ENCODE data around the gene MAB21L3. TPM values are rescaled to one million over a fixed set of nuclear protein-coding genes. Genes with fewer than 3 reads are reported as not detected.
A peak's percentile ranks its signal among the peaks of the same experiment; 100 is the strongest.

Gene MAB21L3
- total and polyA plus RNA-seq, 12 donors, result 0.07 TPM; not detected in 11

DNA sequence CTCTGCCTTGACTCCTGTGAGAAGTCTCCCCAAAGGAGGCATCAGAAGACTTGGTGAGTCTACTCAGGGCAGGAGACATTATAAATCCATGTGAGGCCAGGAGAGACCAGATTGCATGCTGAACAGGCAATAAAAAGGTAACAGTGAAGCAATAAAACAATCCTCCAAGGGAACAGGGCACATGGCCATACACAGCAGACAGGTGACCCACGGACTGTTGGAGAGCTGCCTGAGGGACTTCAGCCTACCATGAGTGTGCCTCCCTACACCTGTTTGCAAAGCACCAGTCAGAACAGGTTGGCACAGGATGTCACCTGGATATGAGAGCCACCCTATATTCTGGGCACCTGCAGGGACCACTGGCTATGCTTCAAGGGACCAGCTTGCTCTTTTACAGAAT lies 67.6 kb downstream of the MAB21L3 start:
- no peak for DNase-seq
- peaks cover 0 to 9% (median 0%) of the 10 kb centered on the region in 7 donors for H3K27me3 ChIP-seq
- no peak overlapping the region for H3K4me3 ChIP-seq
- no peaks in the 10 kb centered on the region for H3K36me3 ChIP-seq
- ATAC-seq, result no peak
- 66 to 86% methylated on average over 1 of the region's 1 CpG for WGBS, 2 donors
- H3K4me1 ChIP-seq, result peaks cover 0 to 19% (median 0%) of the 10 kb centered on the region in 9 donors
- intact Hi-C loops (cut with DNase I), result no loop called here
- H3K9me3 ChIP-seq, result no peaks in the 10 kb centered on the region
- TF ChIP-seq, protein P1, sequence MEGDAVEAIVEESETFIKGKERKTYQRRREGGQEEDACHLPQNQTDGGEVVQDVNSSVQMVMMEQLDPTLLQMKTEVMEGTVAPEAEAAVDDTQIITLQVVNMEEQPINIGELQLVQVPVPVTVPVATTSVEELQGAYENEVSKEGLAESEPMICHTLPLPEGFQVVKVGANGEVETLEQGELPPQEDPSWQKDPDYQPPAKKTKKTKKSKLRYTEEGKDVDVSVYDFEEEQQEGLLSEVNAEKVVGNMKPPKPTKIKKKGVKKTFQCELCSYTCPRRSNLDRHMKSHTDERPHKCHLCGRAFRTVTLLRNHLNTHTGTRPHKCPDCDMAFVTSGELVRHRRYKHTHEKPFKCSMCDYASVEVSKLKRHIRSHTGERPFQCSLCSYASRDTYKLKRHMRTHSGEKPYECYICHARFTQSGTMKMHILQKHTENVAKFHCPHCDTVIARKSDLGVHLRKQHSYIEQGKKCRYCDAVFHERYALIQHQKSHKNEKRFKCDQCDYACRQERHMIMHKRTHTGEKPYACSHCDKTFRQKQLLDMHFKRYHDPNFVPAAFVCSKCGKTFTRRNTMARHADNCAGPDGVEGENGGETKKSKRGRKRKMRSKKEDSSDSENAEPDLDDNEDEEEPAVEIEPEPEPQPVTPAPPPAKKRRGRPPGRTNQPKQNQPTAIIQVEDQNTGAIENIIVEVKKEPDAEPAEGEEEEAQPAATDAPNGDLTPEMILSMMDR (IDR thresholded peaks at IDR 0.05), result no peak
- H3K27ac ChIP-seq, result no peak overlapping the region

DNA sequence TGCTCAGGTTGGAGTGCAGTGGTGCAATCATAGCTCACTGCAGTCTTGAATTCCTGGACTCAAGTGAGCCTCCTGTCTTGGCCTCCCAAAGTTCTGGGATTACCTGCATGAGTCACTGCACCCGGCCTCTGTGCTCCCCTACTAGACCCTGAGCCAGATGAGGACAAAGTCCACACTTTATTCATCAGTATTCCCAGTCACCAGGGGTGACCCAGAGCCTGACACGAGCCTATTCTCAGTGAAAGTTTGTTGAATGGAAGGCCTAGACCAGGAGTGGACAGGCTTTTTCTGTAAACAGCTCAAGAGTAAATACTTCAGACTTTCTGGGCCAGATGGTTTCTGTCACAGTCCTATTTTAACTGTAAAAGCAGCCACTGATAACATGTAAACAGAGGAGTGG lies 68.2 kb downstream of the MAB21L3 start:
- Histone ChIP-seq H3K36me3 (no peaks in the 10 kb centered on the region), H3K4me3 (no peak overlapping the region), H3K27ac (no peak overlapping the region), H3K27me3 (peaks cover 0 to 9% (median 0%) of the 10 kb centered on the region in 7 donors), H3K9me3 (no peaks in the 10 kb centered on the region), H3K4me1 (peaks cover 0 to 19% (median 0%) of the 10 kb centered on the region in 9 donors)
- intact Hi-C loops (cut with DNase I), result no loop called here
- WGBS, 2 donors, result 33 to 49% methylated on average over 2 of the region's 2 CpGs
- DNase-seq (no peak), ATAC-seq (no peak)
- TF ChIP-seq, protein P1 (IDR thresholded peaks at IDR 0.05), result no peak

DNA sequence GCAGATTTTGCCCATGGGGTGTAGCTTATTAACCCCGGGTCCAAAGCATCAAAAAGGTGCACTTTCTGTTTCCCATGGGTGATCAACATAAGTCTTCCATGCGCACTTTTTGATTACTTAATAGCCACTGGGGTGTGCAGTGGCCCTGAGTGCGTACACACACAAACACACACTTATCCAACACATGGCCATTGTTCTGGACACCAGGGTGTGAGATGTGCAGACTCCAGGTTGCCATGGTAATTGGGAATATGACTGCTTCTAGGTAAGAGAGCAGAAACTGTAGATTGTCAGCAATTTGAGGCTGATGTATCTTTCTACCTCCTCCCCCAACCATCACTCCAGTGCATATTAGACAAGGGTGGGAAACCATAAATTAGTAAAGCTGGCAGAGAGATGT lies 68.8 kb downstream of the MAB21L3 start:
- DNase-seq (no peak), ATAC-seq (no peak)
- intact Hi-C loops (cut with DNase I), result no loop called here
- Histone ChIP-seq H3K4me3 (no peak overlapping the region), H3K36me3 (no peaks in the 10 kb centered on the region), H3K27ac (no peak overlapping the region), H3K9me3 (no peaks in the 10 kb centered on the region), H3K27me3 (peaks cover 0 to 9% (median 0%) of the 10 kb centered on the region in 7 donors), H3K4me1 (peaks cover 0 to 21% (median 0%) of the 10 kb centered on the region in 9 donors)
- TF ChIP-seq, protein P1 (IDR thresholded peaks at IDR 0.05), result no peak
- 80% methylated on average over 3 of the region's 3 CpGs for WGBS, 2 donors

DNA sequence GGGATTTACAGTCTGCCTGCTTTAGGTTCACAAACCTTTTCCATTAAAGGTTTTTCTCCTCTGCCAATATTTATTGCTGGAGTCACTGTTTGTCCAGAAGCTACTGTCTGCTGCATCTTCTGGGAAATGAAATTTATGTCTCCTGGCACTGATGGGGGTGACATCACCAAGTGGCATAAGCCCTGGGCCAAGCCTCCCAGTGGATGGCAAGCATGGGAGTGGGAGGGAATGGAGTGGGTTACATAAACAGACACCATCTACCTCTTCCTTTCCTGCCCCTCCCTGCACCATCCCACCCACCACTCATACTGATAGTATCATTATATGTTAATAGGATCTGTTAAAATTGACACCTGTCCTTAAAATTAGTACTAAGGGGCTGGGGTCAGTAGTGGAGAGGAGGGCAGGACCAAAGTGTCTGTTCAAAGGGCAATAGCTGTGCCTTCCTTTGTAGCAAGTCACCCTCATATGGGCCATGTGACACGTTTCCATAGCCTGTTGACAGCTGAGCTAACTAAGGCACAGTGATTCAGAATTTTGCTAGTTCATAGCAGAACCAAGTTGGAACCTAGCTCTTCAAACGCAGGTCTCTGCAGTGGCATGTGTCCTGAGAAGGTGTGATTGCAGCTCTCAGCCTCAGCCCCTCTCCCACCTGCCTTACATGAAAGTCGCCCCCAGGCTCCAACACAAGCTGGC lies 71.0 kb downstream of the MAB21L3 start:
- H3K36me3 ChIP-seq, result no peaks in the 10 kb centered on the region
- no peaks in the 10 kb centered on the region for H3K9me3 ChIP-seq
- TF ChIP-seq, protein P1 (IDR thresholded peaks at IDR 0.05), result no peak
- H3K27me3 ChIP-seq, result peaks cover 0 to 9% (median 0%) of the 10 kb centered on the region in 7 donors
- H3K27ac ChIP-seq, result peak overlapping the region in 4 of 10 donors; percentile 9 to 65 (median 40)
- DNase-seq (no peak), ATAC-seq (peak in 6 of 8 donors; percentile 40 to 82 (median 68))
- WGBS, 2 donors, result 43 to 60% methylated on average over 3 of the region's 3 CpGs
- no peak overlapping the region for H3K4me3 ChIP-seq
- intact Hi-C loops (cut with DNase I), result no loop called here
- H3K4me1 ChIP-seq, result peaks cover 0 to 24% (median 3%) of the 10 kb centered on the region in 9 donors

Other genes with a start within 250 kb of the MAB21L3 start
- gene SLC22A15, start 134.9 kb upstream of the MAB21L3 start, total RNA-seq, result 10 to 100 TPM in 2 of 10 donors, 1 to 10 TPM in 8; 5.7 to 13.1 (median 7.9) TPM
- gene SLC22A15, start 134.9 kb upstream of the MAB21L3 start, polyA plus RNA-seq, result 1 to 10 TPM in 1 of 2 donors, under 1 TPM in 1; 0.97 to 6.7 TPM